CD4-positive, alpha-beta T cell (primary cell): Measurements from ENCODE around the gene AKAP12. TPM values are rescaled to one million over a fixed set of nuclear protein-coding genes. Genes with fewer than 3 reads are reported as not detected.
A peak's percentile ranks its signal among the peaks of the same experiment; 100 is the strongest.

Source experiments
- ATAC-seq: fragments of 200-7000 bp; cut with Tn5 transposase; one replicate; pipeline ENCODE4 v1.10.0; 2022; ENCODE audit warnings: mild to moderate bottlenecking; ENCODE audit not compliant: poor library complexity
- CTCF ChIA-PET: fragments of 350-600 bp; sonication (Branson Sonifier 250); formaldehyde crosslinking; loops from one replicate; lab custom pipeline; 2021; ENCODE audit warnings: antibody characterized with exemption, inconsistent platforms; lab: Charles Lee
- POLR2A ChIA-PET: fragments of 350-600 bp; sonication (Branson Sonifier 250); formaldehyde crosslinking; loops from one replicate; lab custom pipeline; 2021; ENCODE audit warnings: antibody characterized with exemption, inconsistent platforms; lab: Charles Lee
- DNase-seq, 14 experiments: peaks; one replicate each; pipeline ENCODE4 v3.0.0-alpha.2; 2013 to 2020; ENCODE audit warnings: mixed read lengths in 2 of 14
- H3K27ac ChIP-seq, 2 donors: one replicate each; pipeline versions ENCODE4 v1.5.1 to v1.7.0; 2013; ENCODE audit warnings: low read length in 2 of 2, low read depth in 1 of 2, mild to moderate bottlenecking in 1 of 2
- H3K27me3 ChIP-seq, 2 experiments: 1 replicate in 1 of 2; 2 replicates in 1 of 2; pipeline versions ENCODE4 v1.6.1 to v1.7.0; 2013; ENCODE audit warnings: low read length in 2 of 2, control low read depth in 1 of 2, mild to moderate bottlenecking in 1 of 2, moderate library complexity in 1 of 2; ENCODE audit not compliant: insufficient read depth in 2 of 2, control insufficient read depth in 1 of 2
- H3K36me3 ChIP-seq: one replicate; pipeline ENCODE4 v1.6.1; 2013; ENCODE audit warnings: low read length, control low read depth; ENCODE audit not compliant: insufficient read depth
- H3K4me1 ChIP-seq: one replicate; pipeline ENCODE4 v1.6.1; 2013; ENCODE audit warnings: low read length, control low read depth; ENCODE audit not compliant: insufficient read depth
- H3K4me3 ChIP-seq: one replicate; pipeline ENCODE4 v1.5.1; 2013; ENCODE audit warnings: mild to moderate bottlenecking, low read length, moderate library complexity
- H3K9me3 ChIP-seq, 2 experiments: 1 replicate in 1 of 2; 2 replicates in 1 of 2; pipeline versions ENCODE4 v1.6.1 to v1.7.0; 2013; ENCODE audit warnings: low read length in 2 of 2, mild to moderate bottlenecking in 2 of 2, control low read depth in 1 of 2, moderate library complexity in 1 of 2; ENCODE audit not compliant: control insufficient read depth in 1 of 2, insufficient read depth in 1 of 2
- H3K27ac Mint-ChIP-seq: one replicate; pipeline ENCODE4 v1.8.0; 2020; ENCODE audit warnings: mixed read lengths
- H3K27me3 Mint-ChIP-seq: one replicate; pipeline ENCODE4 v1.8.0; 2021; ENCODE audit warnings: mixed read lengths
- H3K36me3 Mint-ChIP-seq: one replicate; pipeline ENCODE4 v1.8.0; 2021; ENCODE audit warnings: low read depth, mixed read lengths
- H3K4me1 Mint-ChIP-seq: one replicate; pipeline ENCODE4 v1.8.0; 2021; ENCODE audit warnings: low read depth, mixed read lengths
- H3K4me3 Mint-ChIP-seq: one replicate; pipeline ENCODE4 v1.8.0; 2020; ENCODE audit warnings: mild to moderate bottlenecking, mixed read lengths
- H3K9me3 Mint-ChIP-seq: one replicate; pipeline ENCODE4 v1.8.0; 2020; ENCODE audit warnings: mixed read lengths
- CTCF ChIP-seq: fragments of 200-600 bp; IDR thresholded peaks from one replicate; pipeline ENCODE4 v1.8.0; 2022; ENCODE audit warnings: antibody characterized with exemption, mild to moderate bottlenecking
- intact Hi-C, 2 experiments: fragments of 100-400 bp; cut with DNase I in 1 of 2; cut with micrococcal nuclease in 1 of 2; formaldehyde crosslinking; loops; one replicate each; pipeline versions ENCODE4 v1.15.1 to v1.9.0; 2023 to 2025; cut with DNase I, micrococcal nuclease
- total RNA-seq, 174 experiments: library from RNA in 2 of 174; stranded (reverse) in 2 of 174; gene quantifications; one replicate each; pipeline ENCODE4 v1.2.3 and lab custom pipeline; 2021 to 2026

Gene AKAP12
- total RNA-seq, 2 experiments from 2014 or later = 0.03 to 0.05 TPM

GRCh38 chr6:151385177-151385576 is 145.4 kb downstream of the AKAP12 start:
- H3K9me3 ChIP-seq = no peaks in the 10 kb centered on the region
- ChIA-PET POLR2A (interaction anchor here (0.8 to 1.4 kb wide), 4 partner anchors 10 to 67 kb away, joined by 3 to 5 read pairs (median 4); partner anchors contain the start of gene RMND1), CTCF (interaction anchor here (1.0 to 1.4 kb wide), 2 partner anchors 21 to 51 kb away, joined by 3 to 5 read pairs; no protein-coding TSS in a partner anchor)
- ATAC-seq = no peak
- H3K4me1 ChIP-seq = peaks cover 44% of the 10 kb centered on the region
- no peak overlapping the region for H3K4me3 ChIP-seq
- TF ChIP-seq CTCF = no peak
- Mint-ChIP-seq H3K4me3 (no peak overlapping the region), H3K4me1 (peaks cover 73% of the 10 kb centered on the region), H3K27ac (peak overlapping the region; percentile 66), H3K36me3 (peaks cover 18% of the 10 kb centered on the region), H3K27me3 (no peaks in the 10 kb centered on the region), H3K9me3 (no peaks in the 10 kb centered on the region)
- peak in 2 of 14 experiments; percentile 39 to 59 for DNase-seq
- H3K27ac ChIP-seq = no peak overlapping the region
- intact Hi-C loops = loop anchor here in 1 of 2 experiments (2.0 to 10.0 kb wide), 4 partner anchors 14 to 1840 kb away; partner anchors contain the start of genes FBXO5 and PPIL4
- H3K27me3 ChIP-seq = no peaks in the 10 kb centered on the region
- H3K36me3 ChIP-seq = peaks cover 11% of the 10 kb centered on the region

DNA sequence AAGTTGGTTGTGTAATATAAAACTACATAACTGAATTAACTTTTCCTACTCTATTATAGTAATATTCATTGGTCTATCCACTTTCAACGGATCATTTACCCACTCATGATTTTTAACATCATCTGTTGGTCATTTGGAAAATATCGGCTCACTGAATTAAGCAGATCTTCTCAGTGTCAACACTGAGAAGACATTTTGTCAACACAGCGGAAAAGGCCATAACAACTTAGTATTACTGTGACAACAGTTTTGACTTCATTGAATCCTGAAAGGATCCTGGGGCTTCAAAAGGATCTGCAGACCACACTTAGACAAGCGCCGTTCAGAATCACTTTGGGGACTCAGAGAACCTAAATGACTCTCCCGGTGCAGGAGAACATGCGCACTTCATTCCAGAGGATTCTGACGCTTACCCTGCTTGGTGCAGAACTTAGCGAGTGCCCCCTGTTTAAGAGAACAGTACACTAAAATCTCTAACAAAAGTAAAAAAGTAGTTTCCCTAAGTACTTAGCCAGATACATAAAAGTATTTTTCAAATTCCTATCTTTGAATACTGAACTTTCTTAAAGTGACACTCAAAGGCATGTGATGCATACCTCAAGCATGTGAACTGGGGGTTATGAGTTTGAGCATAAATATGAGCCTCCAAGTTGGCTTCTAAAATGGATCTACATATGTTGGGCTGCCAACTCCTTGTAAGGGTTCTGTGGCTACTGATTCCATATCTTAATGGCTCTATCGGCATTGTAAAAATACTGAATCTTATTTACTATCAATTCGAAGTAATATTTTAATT is 147.6 kb downstream of the AKAP12 start:
- no peaks in the 10 kb centered on the region for H3K27me3 ChIP-seq
- Mint-ChIP-seq H3K4me1 (peaks cover 65% of the 10 kb centered on the region), H3K27ac (peak overlapping the region; percentile 79), H3K27me3 (peaks cover 4% of the 10 kb centered on the region), H3K4me3 (peak overlapping the region; percentile 30), H3K36me3 (peaks cover 31% of the 10 kb centered on the region), H3K9me3 (no peaks in the 10 kb centered on the region)
- ChIA-PET POLR2A (interaction anchor here (3.9 to 4.0 kb wide), 2 partner anchors 14 to 65 kb away, joined by 102 to 108 read pairs; partner anchors contain the start of gene RMND1), CTCF (no interaction called here)
- TF ChIP-seq CTCF = no peak
- H3K9me3 ChIP-seq = no peaks in the 10 kb centered on the region
- H3K4me1 ChIP-seq = peaks cover 31% of the 10 kb centered on the region
- DNase-seq (no peak), ATAC-seq (no peak)
- H3K4me3 ChIP-seq = no peak overlapping the region
- intact Hi-C loops = loop anchor here in 1 of 2 experiments (10.0 kb wide), 3 partner anchors 787 to 1843 kb away; partner anchors contain the start of genes FBXO5 and PPIL4
- H3K27ac ChIP-seq = peak overlapping the region; percentile 86 to 90
- peaks cover 11% of the 10 kb centered on the region for H3K36me3 ChIP-seq

GRCh38 chr6:151388236-151388635 is 148.5 kb downstream of the AKAP12 start:
- peak overlapping the region; percentile 97 for H3K27ac Mint-ChIP-seq
- no peak for TF ChIP-seq CTCF
- CTCF ChIA-PET = interaction anchor here (1.0 kb wide), 1 partner anchor 9 kb away, joined by 3 read pairs; no protein-coding TSS in a partner anchor

More at GRCh38 chr6:151388236-151388635, 148.5 kb downstream of the AKAP12 start:
- Mint-ChIP-seq H3K4me1 (peaks cover 73% of the 10 kb centered on the region), H3K27me3 (peaks cover 4% of the 10 kb centered on the region), H3K9me3 (no peaks in the 10 kb centered on the region), H3K36me3 (peaks cover 31% of the 10 kb centered on the region), H3K4me3 (peak overlapping the region; percentile 60)
- DNase-seq = peak in 2 of 14 experiments; percentile 21 to 34
- H3K4me3 ChIP-seq = no peak overlapping the region
- POLR2A ChIA-PET = interaction anchor here (3.2 to 4.0 kb wide), 3 partner anchors 15 to 64 kb away, joined by 19 to 108 read pairs (median 102); partner anchors contain the start of gene RMND1
- peaks cover 40% of the 10 kb centered on the region for H3K4me1 ChIP-seq
- peaks cover 11% of the 10 kb centered on the region for H3K36me3 ChIP-seq
- intact Hi-C loops = loop anchor here in 1 of 2 experiments (10.0 kb wide), 3 partner anchors 787 to 1843 kb away; partner anchors contain the start of genes FBXO5 and PPIL4
- ATAC-seq = no peak
- H3K27me3 ChIP-seq = no peaks in the 10 kb centered on the region
- H3K9me3 ChIP-seq = no peaks in the 10 kb centered on the region
- peak overlapping the region; percentile 86 to 90 for H3K27ac ChIP-seq
